ENCODE measurements around the gene ITM2B.
"Not testable (repeated sequence)": the region's sequence is repeated elsewhere in the genome, so short reads cannot be mapped to it uniquely, and the experiment has no call there.

The ITM2B gene

GRCh38 chr13:48230541-48230940 is 2.5 kb upstream of the ITM2B start:
- DNase-seq = no peak

DNA sequence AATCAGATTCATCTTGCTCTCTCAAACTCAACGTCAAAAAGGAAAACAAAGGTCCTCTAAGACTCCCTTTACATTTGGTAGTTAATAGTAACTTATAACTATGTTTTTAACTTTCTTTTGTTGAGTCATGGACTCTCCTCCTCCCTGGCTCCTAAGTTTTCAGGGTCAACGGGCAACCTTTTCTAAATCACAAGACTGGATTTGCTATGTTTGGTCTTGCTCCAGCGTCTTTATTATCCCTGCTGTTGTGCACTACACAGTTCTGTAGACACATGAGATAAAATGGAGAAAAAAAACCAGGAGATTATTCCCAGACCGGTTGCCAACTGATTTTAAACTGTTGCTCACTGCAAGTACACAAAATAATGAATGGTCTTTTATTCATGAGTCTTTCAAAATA is 1.9 kb upstream of the ITM2B start:
- DNase-seq = no peak

DNA sequence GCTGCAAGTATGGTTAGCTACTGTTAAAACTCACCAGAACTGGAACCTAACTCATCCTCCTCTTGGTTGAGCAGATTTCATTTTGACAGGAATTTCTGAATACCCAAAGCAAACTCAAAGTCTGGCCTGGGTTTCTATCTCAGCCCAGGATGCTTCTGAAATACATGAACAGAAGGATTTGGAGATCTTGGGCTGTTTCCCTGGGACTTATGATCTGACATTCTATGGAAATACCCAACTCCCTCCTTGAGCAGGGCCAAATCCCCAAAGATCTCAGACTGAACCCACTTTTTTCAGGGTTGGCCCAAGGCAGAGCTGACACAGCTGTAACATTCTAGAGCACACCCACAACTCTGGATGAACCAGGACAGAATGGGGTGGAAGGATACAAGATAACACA is 1.1 kb upstream of the ITM2B start:
- DNase-seq = no peak

- peak; percentile 35 for DNase-seq
Measured at GRCh38 chr13:48232420-48233045, 473 bp upstream of the ITM2B start.

DNA sequence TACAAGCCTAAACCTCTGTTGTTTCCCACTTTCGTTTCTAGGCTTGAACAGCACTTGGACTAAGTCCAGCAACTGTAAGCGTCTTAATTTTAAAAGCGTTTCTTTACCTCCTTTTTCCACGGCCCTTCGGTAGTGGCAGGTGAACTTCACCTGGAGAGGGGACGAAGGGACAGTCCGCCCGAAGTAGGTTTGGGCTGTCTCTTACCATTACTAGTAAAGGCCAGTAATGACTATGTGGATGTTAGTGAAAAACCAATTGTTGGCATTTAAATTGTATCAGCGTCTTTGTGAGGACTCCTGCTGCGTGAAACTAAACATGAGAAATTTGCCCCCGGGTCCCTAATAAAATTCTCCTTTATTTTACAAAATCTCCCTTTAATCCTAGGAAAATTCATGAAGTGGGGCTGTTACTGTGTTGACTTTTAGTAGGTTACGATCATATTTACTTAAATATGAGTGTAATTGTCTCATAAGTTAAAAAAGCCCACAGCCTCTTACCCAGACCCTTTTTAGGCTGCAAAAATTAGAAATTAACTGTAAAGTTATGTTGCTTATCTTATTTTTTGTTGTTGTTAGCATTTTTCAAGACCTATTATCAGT is 983 bp downstream of the ITM2B start:
- no peak for DNase-seq

DNA sequence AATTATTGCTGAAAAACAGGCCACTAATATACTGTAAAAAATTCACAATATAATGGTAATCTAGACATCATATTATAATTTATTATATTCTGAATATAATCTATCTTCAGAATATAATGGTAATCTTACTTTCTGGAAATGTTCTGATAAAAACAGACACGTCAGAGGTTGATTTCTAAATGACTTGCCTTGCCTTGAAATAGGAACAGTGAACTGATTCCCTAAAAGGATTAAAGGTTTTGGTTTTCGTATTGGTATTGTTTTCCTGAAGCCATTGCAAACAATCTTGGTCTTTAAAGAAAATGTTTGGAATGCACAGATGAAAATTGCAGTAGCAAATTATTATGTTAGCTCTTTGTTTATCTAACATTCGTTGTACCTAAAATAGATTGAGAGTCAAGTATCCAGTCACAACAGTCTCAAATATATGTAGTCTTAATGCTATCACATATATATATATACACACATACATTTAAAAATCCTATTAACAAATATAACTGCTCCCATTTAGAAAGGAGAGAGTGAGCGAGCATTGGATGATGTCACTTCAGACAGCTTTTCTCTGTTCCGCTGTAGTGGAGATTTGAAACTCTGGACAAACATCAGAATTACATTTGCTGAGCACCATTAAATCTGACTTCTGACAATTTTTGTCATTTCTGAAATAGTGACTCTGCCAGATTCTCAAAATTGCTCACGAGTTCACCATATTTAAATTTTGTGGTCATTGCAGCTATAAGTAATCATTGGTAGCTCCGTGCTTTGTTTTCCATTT is 1.7 kb downstream of the ITM2B start:
- DNase-seq = no peak

DNA sequence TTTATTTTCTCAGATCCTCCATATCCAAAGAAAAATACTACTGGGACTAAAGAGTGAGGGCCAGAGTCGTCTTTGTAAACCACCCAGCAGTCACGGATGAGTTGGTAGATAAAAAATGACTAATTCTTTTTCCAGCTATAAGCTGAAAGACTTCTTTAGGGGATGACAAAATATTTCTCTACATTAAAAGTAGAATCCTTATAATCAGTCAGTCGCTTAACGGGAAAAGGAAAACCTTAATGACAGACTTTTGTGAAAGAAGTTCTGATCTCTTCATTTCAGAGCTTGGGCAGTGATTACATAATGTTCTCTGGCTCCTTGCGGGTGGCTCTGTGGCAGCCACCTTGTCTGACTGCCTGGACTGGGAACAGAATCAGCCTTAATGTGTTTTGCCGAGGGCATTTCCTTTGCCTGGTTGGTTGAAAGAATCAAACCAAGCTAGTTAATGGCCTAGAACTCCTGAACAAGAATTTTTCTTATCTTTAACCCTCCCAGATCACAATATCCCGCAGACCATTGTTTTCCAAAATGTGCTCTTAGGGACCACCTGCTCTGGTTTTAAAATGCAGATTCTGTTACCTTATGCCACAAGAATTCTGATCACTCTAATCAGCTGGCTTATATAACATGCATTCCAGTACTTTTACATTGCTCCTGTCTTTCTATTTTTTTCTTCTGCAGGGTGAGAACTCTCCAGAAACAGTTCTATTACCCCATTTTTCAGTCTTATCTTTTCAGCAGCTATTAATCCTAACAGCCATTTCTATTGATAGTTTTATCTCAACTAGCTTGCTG is 2.5 kb downstream of the ITM2B start:
- peak; percentile 31 for DNase-seq

DNA sequence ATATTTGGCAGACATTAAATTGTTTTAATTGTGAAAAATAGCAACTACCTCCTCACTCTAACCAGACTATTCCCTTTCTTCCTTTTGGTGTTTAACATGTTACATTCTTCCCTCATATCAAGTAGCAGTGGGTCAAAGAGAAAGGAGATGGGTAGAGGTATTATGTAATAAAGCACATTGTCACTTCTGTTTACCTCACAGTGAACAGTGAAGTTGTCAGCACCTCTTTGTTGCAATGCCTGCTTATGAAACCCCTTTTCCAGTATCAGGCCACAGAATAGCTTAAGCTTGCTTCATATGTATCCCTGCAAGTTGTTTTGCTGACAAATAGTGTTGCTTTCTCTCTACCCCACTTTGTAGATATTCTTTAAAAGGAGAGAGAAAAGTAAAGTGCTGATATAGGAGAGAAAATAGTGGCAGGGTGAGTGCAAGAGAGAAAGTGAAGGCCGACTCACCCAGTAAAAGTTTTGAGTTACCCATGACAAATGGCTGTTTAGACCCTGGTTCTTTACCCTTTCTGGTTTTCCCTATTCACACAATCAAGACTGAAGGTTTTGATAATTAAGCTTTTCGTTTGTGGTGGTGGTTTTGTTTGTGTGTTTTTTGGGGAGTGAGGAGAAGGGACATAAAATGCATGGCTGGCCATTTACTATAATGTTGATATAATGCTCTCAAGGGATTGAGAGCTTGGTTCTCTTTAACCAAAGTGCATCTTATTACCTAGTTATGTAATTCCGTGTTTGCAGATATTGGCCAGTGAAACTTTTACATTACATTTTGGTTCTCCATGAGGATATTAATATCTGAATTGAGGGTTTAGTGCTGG is 3.7 kb downstream of the ITM2B start:
- no peak for DNase-seq

GRCh38 chr13:48239369-48239768 is 6.4 kb downstream of the ITM2B start:
- not testable (repeated sequence) for DNase-seq

- DNase-seq = no peak
Measured at GRCh38 chr13:48241651-48242050, 8.6 kb downstream of the ITM2B start.

- peak; percentile 8 for DNase-seq
Measured at GRCh38 chr13:48242677-48243076, 9.7 kb downstream of the ITM2B start.

DNA sequence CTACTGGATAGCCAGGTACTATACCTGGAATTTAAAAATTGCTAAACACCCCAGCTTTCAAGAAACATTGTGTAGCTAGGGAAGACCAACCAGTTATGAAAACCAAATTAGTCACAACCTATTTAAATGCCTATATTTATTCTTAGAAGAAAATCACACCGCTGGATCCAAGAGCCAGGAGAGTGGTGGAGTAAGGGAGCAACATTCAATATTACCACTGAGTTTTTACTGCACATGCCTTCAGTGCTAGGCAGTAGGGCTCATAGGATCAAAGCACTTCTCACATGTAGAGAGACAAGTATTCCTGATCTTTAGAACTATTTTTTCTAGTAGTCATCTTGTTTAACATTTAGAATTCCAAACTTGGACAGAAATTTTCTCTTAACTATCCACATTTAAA is 11.2 kb downstream of the ITM2B start:
- no peak for DNase-seq

GRCh38 chr13:48246102-48246501 is 13.1 kb downstream of the ITM2B start:
- DNase-seq = no peak

GRCh38 chr13:48249018-48249417 is 16.0 kb downstream of the ITM2B start:
- no peak for DNase-seq

DNA sequence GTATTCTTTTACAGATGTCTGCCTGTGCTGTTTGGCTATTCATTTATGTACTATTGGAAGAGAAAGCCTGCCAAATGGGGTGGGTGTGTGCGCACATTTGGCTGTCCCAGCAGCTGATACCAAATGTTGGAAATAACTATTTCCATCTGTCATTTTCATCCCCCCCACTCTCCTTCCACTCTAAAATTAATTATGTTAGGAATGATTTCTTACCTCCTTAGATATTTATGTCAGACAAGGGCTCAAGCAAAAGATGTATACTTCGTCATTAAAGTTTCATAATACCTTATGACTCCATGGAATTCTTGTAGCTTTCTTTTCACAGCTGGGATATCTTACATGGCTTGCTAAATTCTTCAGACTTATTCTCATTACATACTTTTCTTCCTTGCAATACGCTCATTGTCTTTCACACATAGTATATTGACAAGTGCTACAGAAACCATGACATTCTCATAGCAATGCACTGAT is 18.6 kb downstream of the ITM2B start:
- DNase-seq = no peak

DNA sequence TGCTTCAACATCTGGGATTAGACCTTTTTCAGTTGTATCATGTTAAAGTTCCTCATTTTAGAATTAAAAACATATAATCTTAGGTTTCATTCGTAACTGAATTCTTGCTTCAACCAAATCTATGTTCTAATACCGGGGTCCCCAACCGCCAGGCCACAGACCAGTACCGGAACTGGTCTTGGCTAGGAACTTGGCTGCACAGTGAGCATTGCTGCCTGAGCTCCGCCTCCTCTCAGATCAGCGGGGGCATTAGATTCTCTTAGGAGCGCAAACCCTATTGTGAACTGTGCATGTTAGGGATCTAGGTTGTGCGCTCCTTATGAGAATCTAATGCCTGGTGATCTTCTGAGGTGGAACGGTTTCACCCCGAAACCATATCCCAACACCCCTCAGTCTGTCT is 19.2 kb downstream of the ITM2B start:
- DNase-seq = no peak

GRCh38 chr13:48253849-48254248 is 20.8 kb downstream of the ITM2B start:
- no peak for DNase-seq

DNA sequence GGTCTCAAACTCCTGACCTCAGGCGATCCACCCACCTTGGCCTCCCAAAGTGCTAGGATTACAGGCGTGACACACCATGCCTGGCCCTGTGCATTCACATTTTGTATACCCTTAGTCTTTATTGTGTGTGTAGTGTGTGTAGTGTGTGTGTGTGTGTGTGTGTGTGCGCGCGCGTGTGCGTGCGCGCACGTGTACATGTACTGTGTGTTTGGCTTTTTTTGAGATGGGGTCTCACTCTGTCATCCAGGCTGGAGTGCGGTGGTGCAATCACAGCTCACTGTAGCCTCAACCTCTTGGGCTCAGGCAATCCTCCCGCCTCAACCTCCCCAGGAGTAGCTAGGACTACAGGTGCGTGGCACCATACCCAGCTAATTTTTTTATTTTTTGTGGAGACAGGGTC is 22.1 kb downstream of the ITM2B start:
- no peak for DNase-seq

DNA sequence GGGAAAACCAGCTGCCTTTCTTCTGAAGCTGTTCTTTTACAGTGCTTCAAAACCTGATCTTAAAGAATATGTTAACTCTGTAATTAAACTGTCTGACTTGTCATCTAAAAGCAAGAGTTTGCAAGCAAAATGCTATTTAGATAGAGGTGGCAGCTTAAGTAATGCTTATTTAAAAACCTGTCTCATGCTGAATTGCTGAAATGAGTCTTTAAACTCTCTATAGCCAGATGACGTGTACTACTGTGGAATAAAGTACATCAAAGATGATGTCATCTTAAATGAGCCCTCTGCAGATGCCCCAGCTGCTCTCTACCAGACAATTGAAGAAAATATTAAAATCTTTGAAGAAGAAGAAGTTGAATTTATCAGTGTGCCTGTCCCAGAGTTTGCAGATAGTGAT is 22.9 kb downstream of the ITM2B start:
- DNase-seq = no peak

- DNase-seq = no peak
Measured at GRCh38 chr13:48258002-48258401, 25.0 kb downstream of the ITM2B start.

- no peak for DNase-seq
Measured at GRCh38 chr13:48258430-48258829, 25.4 kb downstream of the ITM2B start.

- no peak for DNase-seq
Measured at GRCh38 chr13:48260970-48261369, 28.0 kb downstream of the ITM2B start.

DNA sequence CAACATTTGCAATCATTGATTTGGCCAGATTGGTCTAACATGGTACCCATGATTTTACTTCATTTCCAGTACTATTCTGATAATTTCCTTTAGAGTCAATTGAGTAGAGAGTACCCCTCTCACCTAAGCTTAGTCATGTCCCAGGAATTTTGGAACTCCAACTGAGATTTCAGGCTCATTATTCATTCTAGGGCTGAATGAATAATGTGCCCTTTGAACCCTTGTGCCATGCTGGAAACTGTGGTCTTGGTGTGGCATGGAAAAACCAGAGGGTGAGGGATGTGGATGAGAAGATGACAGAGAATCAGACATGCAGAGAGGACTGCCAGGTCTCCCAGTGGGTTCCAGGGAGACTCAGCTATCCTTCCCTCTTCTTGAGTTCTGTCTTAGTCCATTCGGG is 30.2 kb downstream of the ITM2B start:
- DNase-seq = no peak

All from DMS153 (cell line).